Measurements from ENCODE around the gene ANKDD1B. TPM values are rescaled to one million over a fixed set of nuclear protein-coding genes. Genes with fewer than 3 reads are reported as not detected.

Gene ANKDD1B
- total and polyA plus RNA-seq, 2 of the 8 experiments (the other 6 are each of a cell fraction or from before 2014, with no cell fraction given), result 0.08 to 0.22 TPM

- no peak for TF ChIP-seq KDM4A (IDR thresholded peaks at IDR 0.05; ENCODE audit: low read depth, low read length, severe bottlenecking)
- no peak for TF ChIP-seq CREB1 (IDR thresholded peaks at IDR 0.05)
- TF ChIP-seq RNF2 (IDR thresholded peaks at IDR 0.05; ENCODE audit: borderline replicate concordance, low read depth, low read length, missing control alignments, poor library complexity, severe bottlenecking), result no peak
- peak in 1 of 3 experiments; percentile 30; a peak in 2 of 4 replicates for TF ChIP-seq CTCF (IDR thresholded peaks at IDR 0.05; ENCODE audit: control extremely low read depth in 1 of 3, insufficient read depth in 1 of 3, low read depth in 1 of 3, low read length in 3 of 3)
- TF ChIP-seq, protein P1, sequence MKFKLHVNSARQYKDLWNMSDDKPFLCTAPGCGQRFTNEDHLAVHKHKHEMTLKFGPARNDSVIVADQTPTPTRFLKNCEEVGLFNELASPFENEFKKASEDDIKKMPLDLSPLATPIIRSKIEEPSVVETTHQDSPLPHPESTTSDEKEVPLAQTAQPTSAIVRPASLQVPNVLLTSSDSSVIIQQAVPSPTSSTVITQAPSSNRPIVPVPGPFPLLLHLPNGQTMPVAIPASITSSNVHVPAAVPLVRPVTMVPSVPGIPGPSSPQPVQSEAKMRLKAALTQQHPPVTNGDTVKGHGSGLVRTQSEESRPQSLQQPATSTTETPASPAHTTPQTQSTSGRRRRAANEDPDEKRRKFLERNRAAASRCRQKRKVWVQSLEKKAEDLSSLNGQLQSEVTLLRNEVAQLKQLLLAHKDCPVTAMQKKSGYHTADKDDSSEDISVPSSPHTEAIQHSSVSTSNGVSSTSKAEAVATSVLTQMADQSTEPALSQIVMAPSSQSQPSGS (IDR thresholded peaks at IDR 0.05; ENCODE audit: low read length), result no peak
- no peak for TF ChIP-seq MAFK (IDR thresholded peaks at IDR 0.05; ENCODE audit: low read depth, low read length)
- TF ChIP-seq RAD21 (IDR thresholded peaks at IDR 0.05 in 1 of 2, conservative IDR thresholded peaks at IDR 0.05 in 1 of 2; ENCODE audit: low read depth in 2 of 2, low read length in 2 of 2), result peak; percentile 38
- no peak overlapping the region for H2BK12ac ChIP-seq (ENCODE audit: low read depth, low read length)
- no peak overlapping the region for H3K18ac ChIP-seq (ENCODE audit: extremely low read depth, low read length)
- H3K23ac ChIP-seq (ENCODE audit: insufficient read length), result no peak overlapping the region
- no peak overlapping the region for H4K8ac ChIP-seq (ENCODE audit: extremely low read depth, insufficient read depth, low read length)
- H3K4me1 ChIP-seq (replicated peaks in 1 of 4; ENCODE audit: control insufficient read depth in 3 of 4, insufficient read depth in 4 of 4, low read length in 3 of 4), result no peaks in the 10 kb centered on the region
- ChIA-PET CTCF (ENCODE audit: partially characterized antibody) (interaction anchor here (0.6 to 1.5 kb wide), 5 partner anchors 14 to 192 kb away, joined by 3 to 5 read pairs (median 3); no protein-coding TSS in a partner anchor), POLR2A (ENCODE audit: partially characterized antibody) (no interaction called here)
- no peak overlapping the region for H3K9ac ChIP-seq (replicated peaks in 1 of 4; ENCODE audit: extremely low read depth in 1 of 4, low read depth in 3 of 4, low read length in 3 of 4)
- H2AK5ac ChIP-seq (ENCODE audit: low read depth, low read length), result no peak overlapping the region
- no peak overlapping the region for H4K5ac ChIP-seq (ENCODE audit: insufficient read length, low read depth, low read length)
- H3K4me2 ChIP-seq (ENCODE audit: insufficient read depth in 1 of 2, low read depth in 2 of 2, low read length in 2 of 2), result no peak overlapping the region
- H3K36me3 ChIP-seq (ENCODE audit: control insufficient read depth in 2 of 4, insufficient read depth in 4 of 4, low read length in 3 of 4), result peaks cover 0 to 4% (median 0%) of the 10 kb centered on the region in 4 experiments; a peak in 1 of 8 replicates
- no peak overlapping the region for H2BK20ac ChIP-seq (ENCODE audit: low read length)
- H2BK120ac ChIP-seq (replicated peaks; ENCODE audit: low read depth, low read length), result no peak overlapping the region
- H3K23me2 ChIP-seq (ENCODE audit: low read depth, low read length), result no peaks in the 10 kb centered on the region
- H3K27me3 ChIP-seq (replicated peaks in 1 of 4; ENCODE audit: control insufficient read depth in 3 of 4, extremely low read depth in 1 of 4, insufficient read depth in 3 of 4, low read length in 3 of 4), result no peaks in the 10 kb centered on the region
- H2AFZ ChIP-seq (ENCODE audit: low read length), result no peak overlapping the region
- H3K56ac ChIP-seq (replicated peaks; ENCODE audit: insufficient read length, low read depth, low read length), result no peak overlapping the region
- H2BK15ac ChIP-seq (ENCODE audit: low read length), result no peak overlapping the region
- DNase-seq (ENCODE audit: low read depth in 1 of 2, low spot score in 2 of 2), result no peak
- H3K79me2 ChIP-seq (ENCODE audit: control insufficient read depth in 1 of 2, insufficient read depth in 2 of 2, low read length in 2 of 2), result no peaks in the 10 kb centered on the region
- no peak overlapping the region for H3K4me3 ChIP-seq (ENCODE audit: extremely low read depth in 1 of 4, insufficient read depth in 2 of 4, low read depth in 3 of 4, low read length in 4 of 4)
- no peak overlapping the region for H3K4ac ChIP-seq (replicated peaks; ENCODE audit: insufficient read length, low read depth, low read length)
- H3K14ac ChIP-seq (ENCODE audit: insufficient read length), result no peak overlapping the region
- WGBS, 2 experiments (ENCODE audit: extremely low coverage in 1 of 2, insufficient coverage in 1 of 2, insufficient read length in 1 of 2, insufficient replicate concordance in 2 of 2, low coverage in 1 of 2, low lambda C conversion rate in 2 of 2, missing lambda C conversion rate in 1 of 2), result 85% methylated on average over 2 of the region's 2 CpGs; no CpG with 5 or more reads in 1 of the 2 experiments
- no peak overlapping the region for H3K27ac ChIP-seq (ENCODE audit: low read depth, low read length)
- H4K91ac ChIP-seq (replicated peaks; ENCODE audit: insufficient read length, low read length), result no peak overlapping the region
- no peak for FAIRE-seq
- H3K79me1 ChIP-seq (ENCODE audit: low read depth, low read length), result no peaks in the 10 kb centered on the region
- no peaks in the 10 kb centered on the region for H3K9me3 ChIP-seq (ENCODE audit: insufficient read depth in 2 of 2, low read depth in 1 of 2, low read length in 1 of 2)
- H2BK5ac ChIP-seq (ENCODE audit: low read depth, low read length), result no peak overlapping the region
- no peaks in the 10 kb centered on the region for H4K20me1 ChIP-seq (replicated peaks in 1 of 2; ENCODE audit: control insufficient read depth in 1 of 2, insufficient read depth in 2 of 2, low read length in 2 of 2)
Observed at GRCh38 chr5:75584641-75585040, 26.6 kb upstream of the ANKDD1B start.

All from H1 (cell line).